ENCODE measurements around the gene CHMP4B.

DNA sequence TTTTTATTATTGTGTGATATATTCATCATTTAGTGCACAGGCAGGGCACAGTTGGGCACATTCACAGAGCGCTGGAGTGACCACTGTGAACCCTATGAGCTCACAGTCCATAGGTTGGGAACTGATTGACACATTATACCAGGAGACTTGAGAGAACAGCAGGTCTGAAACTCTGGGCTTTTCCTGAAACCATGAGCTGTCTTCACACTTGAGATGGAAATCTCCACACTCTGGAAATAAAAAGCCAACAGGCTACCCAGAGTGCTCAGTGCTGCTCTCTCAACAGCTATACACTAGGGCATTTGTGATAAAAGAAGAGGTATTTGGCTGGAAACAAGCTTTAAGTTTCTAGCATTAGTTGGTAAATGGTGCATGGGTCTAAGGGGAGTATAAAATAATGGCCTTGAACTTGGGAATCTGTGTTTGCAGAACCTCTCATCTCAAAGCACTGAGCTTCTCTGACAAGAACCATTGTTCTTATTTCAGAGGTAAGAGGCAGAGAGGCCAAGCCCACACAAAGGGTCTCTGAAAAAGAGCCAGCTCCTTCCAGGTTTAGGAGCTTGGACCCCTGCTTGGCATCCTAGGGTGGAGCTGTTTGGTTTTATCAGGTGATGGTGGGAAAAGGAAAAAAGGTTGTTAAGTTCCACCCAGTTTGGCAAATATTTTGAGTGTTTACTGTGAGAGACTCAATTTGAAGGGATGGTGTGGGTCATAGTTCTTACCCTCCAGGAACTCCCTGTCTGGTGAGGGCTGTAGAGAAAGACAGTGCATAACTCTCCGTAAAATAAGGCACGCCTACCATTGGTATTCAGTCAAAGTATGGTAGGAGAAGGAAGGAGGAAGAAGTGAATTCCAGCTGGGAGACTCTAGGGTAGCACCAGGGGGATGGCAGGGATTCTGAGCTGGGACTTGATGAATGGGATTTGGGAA lies 14.5 kb downstream of the CHMP4B start:
- TF ChIP-seq, protein P1, sequence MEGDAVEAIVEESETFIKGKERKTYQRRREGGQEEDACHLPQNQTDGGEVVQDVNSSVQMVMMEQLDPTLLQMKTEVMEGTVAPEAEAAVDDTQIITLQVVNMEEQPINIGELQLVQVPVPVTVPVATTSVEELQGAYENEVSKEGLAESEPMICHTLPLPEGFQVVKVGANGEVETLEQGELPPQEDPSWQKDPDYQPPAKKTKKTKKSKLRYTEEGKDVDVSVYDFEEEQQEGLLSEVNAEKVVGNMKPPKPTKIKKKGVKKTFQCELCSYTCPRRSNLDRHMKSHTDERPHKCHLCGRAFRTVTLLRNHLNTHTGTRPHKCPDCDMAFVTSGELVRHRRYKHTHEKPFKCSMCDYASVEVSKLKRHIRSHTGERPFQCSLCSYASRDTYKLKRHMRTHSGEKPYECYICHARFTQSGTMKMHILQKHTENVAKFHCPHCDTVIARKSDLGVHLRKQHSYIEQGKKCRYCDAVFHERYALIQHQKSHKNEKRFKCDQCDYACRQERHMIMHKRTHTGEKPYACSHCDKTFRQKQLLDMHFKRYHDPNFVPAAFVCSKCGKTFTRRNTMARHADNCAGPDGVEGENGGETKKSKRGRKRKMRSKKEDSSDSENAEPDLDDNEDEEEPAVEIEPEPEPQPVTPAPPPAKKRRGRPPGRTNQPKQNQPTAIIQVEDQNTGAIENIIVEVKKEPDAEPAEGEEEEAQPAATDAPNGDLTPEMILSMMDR (IDR thresholded peaks at IDR 0.05), result no peak
- no peak for TF ChIP-seq POLR2A (IDR thresholded peaks at IDR 0.05)
